Fibroblast of pulmonary artery (primary cell): Measurements from ENCODE around the gene LPA.
A peak's percentile ranks its signal among the peaks of the same experiment; 100 is the strongest.
"Not testable (repeated sequence)": the region's sequence is repeated elsewhere in the genome, so short reads cannot be mapped to it uniquely, and the experiment has no call there.

ENCODE experiments used
- DNase-seq: peaks from one replicate; pipeline ENCODE4 v3.0.0-alpha.2; 2010; ENCODE audit warnings: low read depth
- H3K4me3 ChIP-seq: replicated peaks from 2 replicates; pipeline ENCODE4 v1.5.1; 2011; ENCODE audit warnings: low read depth, mild to moderate bottlenecking, control low read depth, low read length, moderate library complexity
- CTCF ChIP-seq: IDR thresholded peaks from 2 replicates; pipeline ENCODE4 v1.5.1; 2011; ENCODE audit warnings: mild to moderate bottlenecking, control low read depth, low read length, inconsistent platforms; ENCODE audit errors: missing control alignments

LPA gene

GRCh38 chr6:160544802-160545201 lies 119.3 kb downstream of the LPA start:
- no peak overlapping the region for H3K4me3 ChIP-seq
- TF ChIP-seq CTCF: no peak
- no peak for DNase-seq

- no peak for DNase-seq
- no peak overlapping the region for H3K4me3 ChIP-seq
- no peak for TF ChIP-seq CTCF
Observed at GRCh38 chr6:160535270-160535669, 128.8 kb downstream of the LPA start.

- DNase-seq: peak; percentile 65
- peak overlapping the region; percentile 19 for H3K4me3 ChIP-seq
- peak; percentile 95 for TF ChIP-seq CTCF
Observed at GRCh38 chr6:160534050-160534696, 129.9 kb downstream of the LPA start.

- no peak for TF ChIP-seq CTCF
- H3K4me3 ChIP-seq: no peak overlapping the region
- DNase-seq: no peak
Observed at GRCh38 chr6:160532315-160532714, 131.8 kb downstream of the LPA start.

- no peak for TF ChIP-seq CTCF
- H3K4me3 ChIP-seq: no peak overlapping the region
- DNase-seq: no peak
Observed at GRCh38 chr6:160531826-160532225, 132.2 kb downstream of the LPA start.

GRCh38 chr6:160529524-160529923 lies 134.6 kb downstream of the LPA start:
- not testable (repeated sequence) for H3K4me3 ChIP-seq, DNase-seq

- H3K4me3 ChIP-seq: no peak overlapping the region
- no peak for DNase-seq
- no peak for TF ChIP-seq CTCF
Observed at GRCh38 chr6:160523223-160523622, 140.9 kb downstream of the LPA start.
